ENCODE results near the gene PPT2.

Gene PPT2, protein sequence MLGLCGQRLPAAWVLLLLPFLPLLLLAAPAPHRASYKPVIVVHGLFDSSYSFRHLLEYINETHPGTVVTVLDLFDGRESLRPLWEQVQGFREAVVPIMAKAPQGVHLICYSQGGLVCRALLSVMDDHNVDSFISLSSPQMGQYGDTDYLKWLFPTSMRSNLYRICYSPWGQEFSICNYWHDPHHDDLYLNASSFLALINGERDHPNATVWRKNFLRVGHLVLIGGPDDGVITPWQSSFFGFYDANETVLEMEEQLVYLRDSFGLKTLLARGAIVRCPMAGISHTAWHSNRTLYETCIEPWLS

DNA sequence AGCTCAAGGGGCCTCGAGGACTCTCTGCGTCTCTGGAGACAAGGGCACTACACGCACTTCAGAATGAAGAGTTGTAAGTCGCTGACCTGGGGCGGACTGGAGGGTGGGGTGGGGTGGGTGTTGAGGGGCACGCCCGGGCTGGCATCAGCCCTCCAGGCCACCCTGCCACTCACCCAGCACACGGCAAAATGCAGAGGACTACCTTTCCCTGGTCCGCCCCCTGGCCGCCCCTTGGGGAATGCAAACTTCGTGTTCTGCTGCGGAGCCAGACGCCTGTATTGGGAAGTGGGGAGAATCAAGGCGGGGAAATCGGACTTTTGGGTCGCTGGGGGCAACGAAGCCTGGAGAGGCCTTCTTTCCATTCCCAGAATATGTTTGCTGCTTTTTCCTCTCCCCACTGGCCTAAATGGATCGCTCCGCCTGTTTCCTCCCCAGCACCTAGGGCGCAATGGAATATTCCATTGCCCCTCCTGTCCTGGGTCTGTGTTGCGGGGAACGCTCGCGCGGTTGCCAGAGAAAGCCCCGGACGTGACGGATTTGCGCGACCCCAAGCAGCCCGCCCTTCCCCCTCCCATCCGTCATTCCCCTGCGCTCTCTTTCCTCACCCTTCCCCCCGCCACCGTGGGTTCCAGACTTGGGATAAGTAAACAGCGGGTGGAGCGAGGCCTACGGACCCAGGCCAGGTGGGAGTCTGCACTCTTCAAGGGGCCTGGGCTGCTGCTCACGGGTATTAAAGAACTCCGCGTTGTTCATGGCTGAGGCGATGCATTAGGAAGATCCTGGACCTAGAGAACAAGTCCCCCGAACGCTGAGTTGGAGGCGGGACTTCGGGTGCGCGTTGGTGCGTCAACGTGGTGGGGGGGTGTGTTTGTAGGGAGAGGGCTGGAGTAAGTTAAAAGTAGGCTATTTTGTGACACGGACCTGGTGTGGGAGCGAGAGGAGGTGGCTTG is at the start of gene PPT2:
Gene PPT2 (plus strand): TSS at position 578 of the 950 bp plus-strand sequence. CDS start 454 bp downstream, outside the sequence.
- H3K4me3 ChIP-seq (ENCODE audit: severe bottlenecking) = peak within 1 kb of the TSS; percentile 65
- peaks cover 35% of the 10 kb centered on the region for H3K36me3 ChIP-seq (ENCODE audit: low read depth)
- H3K27me3 ChIP-seq (ENCODE audit: insufficient read depth, poor library complexity, severe bottlenecking) = no peaks in the 10 kb centered on the region
- peak within 1 kb of the TSS; percentile 89 for H3K27ac ChIP-seq (ENCODE audit: poor library complexity, severe bottlenecking)
- TF ChIP-seq, protein P1, sequence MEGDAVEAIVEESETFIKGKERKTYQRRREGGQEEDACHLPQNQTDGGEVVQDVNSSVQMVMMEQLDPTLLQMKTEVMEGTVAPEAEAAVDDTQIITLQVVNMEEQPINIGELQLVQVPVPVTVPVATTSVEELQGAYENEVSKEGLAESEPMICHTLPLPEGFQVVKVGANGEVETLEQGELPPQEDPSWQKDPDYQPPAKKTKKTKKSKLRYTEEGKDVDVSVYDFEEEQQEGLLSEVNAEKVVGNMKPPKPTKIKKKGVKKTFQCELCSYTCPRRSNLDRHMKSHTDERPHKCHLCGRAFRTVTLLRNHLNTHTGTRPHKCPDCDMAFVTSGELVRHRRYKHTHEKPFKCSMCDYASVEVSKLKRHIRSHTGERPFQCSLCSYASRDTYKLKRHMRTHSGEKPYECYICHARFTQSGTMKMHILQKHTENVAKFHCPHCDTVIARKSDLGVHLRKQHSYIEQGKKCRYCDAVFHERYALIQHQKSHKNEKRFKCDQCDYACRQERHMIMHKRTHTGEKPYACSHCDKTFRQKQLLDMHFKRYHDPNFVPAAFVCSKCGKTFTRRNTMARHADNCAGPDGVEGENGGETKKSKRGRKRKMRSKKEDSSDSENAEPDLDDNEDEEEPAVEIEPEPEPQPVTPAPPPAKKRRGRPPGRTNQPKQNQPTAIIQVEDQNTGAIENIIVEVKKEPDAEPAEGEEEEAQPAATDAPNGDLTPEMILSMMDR (IDR thresholded peaks at IDR 0.05; ENCODE audit: poor library complexity, severe bottlenecking) = no peak
- peaks cover 6% of the 10 kb centered on the region for H3K4me1 ChIP-seq (ENCODE audit: insufficient read depth, poor library complexity, severe bottlenecking)
- DNase-seq (ENCODE audit: low spot score) (peak; percentile 92), ATAC-seq (ENCODE audit: low read depth) (peak; percentile 65)
- H3K9me3 ChIP-seq (ENCODE audit: severe bottlenecking) = no peaks in the 10 kb centered on the region

DNA sequence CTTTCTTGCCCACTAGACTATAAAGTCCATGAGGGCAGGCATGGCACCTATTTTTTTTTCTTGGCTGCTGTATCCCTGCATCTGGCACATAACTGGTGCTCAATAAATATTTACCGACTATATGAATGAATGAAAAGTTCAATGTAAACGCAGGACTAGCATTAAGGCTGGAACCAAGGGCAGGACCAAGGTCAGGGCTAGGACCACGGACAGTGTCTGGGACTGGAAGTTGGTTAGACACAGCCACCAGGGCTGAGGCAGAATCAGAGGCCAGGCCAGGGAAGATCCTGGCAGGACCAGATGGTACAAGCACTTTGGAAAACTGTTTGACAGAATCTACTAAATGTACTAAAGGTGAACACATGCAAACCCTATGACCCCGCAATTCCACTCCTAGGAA is 48.5 kb upstream of the PPT2 start:
- no peak for DNase-seq (ENCODE audit: low spot score)
- ATAC-seq (ENCODE audit: low read depth) = no peak
- Histone ChIP-seq H3K27ac (ENCODE audit: poor library complexity, severe bottlenecking) (no peak overlapping the region), H3K4me3 (ENCODE audit: severe bottlenecking) (no peak overlapping the region), H3K36me3 (ENCODE audit: low read depth) (no peaks in the 10 kb centered on the region), H3K27me3 (ENCODE audit: insufficient read depth, poor library complexity, severe bottlenecking) (no peaks in the 10 kb centered on the region), H3K9me3 (ENCODE audit: severe bottlenecking) (no peaks in the 10 kb centered on the region), H3K4me1 (ENCODE audit: insufficient read depth, poor library complexity, severe bottlenecking) (peaks cover 20% of the 10 kb centered on the region)
- TF ChIP-seq, protein P1 (IDR thresholded peaks at IDR 0.05; ENCODE audit: poor library complexity, severe bottlenecking) = no peak

DNA sequence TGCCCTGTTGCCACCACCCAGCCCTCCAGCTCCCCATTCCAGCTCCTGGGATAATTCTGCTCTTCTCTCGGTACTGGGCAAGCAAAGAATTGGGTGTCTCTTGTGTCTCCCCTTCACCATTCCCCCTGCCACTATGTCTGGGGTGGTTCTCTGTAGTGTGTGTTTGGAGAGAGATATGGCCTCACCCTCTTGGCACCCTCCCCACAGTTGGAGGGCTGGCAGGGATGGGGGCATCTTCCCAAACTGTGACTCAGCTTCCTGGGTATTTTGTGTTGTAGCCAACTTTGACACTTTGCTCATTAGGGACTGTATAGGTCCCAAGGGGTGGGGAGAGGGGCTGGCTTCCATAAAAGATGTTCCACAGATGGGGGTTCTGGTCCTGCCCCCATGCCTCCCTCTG is 46.5 kb upstream of the PPT2 start:
- Histone ChIP-seq H3K9me3 (ENCODE audit: severe bottlenecking) (no peaks in the 10 kb centered on the region), H3K36me3 (ENCODE audit: low read depth) (no peaks in the 10 kb centered on the region), H3K27ac (ENCODE audit: poor library complexity, severe bottlenecking) (peak overlapping the region; percentile 44), H3K27me3 (ENCODE audit: insufficient read depth, poor library complexity, severe bottlenecking) (no peaks in the 10 kb centered on the region), H3K4me1 (ENCODE audit: insufficient read depth, poor library complexity, severe bottlenecking) (peaks cover 20% of the 10 kb centered on the region), H3K4me3 (ENCODE audit: severe bottlenecking) (no peak overlapping the region)
- ATAC-seq (ENCODE audit: low read depth) = peak; percentile 52
- TF ChIP-seq, protein P1 (IDR thresholded peaks at IDR 0.05; ENCODE audit: poor library complexity, severe bottlenecking) = no peak
- no peak for DNase-seq (ENCODE audit: low spot score)

DNA sequence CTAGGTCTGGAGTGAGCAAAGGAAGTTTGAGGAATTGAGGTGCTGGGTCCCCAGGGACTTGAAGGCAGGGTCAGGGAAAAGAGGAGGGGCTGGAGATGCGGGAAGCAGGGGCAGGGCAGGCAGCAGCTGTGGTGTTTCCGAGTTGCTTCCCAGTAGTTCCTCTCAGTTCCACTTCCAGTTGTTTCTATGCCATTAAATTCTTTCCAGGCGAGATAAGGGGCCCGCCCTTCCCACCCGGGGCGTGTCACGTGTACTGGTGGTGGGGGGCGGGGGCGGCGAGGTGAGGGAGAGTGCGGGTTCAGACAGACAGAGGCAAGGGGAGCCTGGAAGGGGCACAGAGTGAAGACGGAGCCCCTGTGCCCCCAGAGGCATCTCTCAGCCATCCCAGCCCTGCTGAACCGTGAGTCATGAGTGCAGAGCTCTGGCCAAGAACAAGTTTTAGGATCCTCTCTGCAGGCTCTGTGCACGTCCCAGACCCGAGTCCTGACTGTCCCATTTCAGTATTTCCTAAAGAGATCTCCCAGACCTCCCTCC is 45.8 kb upstream of the PPT2 start:
- no peaks in the 10 kb centered on the region for H3K36me3 ChIP-seq (ENCODE audit: low read depth)
- TF ChIP-seq, protein P1 (IDR thresholded peaks at IDR 0.05; ENCODE audit: poor library complexity, severe bottlenecking) = no peak
- H3K9me3 ChIP-seq (ENCODE audit: severe bottlenecking) = no peaks in the 10 kb centered on the region
- peak overlapping the region; percentile 44 for H3K27ac ChIP-seq (ENCODE audit: poor library complexity, severe bottlenecking)
- ATAC-seq (ENCODE audit: low read depth) (peak; percentile 84), DNase-seq (ENCODE audit: low spot score) (no peak)
- H3K4me1 ChIP-seq (ENCODE audit: insufficient read depth, poor library complexity, severe bottlenecking) = peaks cover 20% of the 10 kb centered on the region
- H3K27me3 ChIP-seq (ENCODE audit: insufficient read depth, poor library complexity, severe bottlenecking) = no peaks in the 10 kb centered on the region
- H3K4me3 ChIP-seq (ENCODE audit: severe bottlenecking) = no peak overlapping the region

Measured in RWPE2 (cell line).